OCI-LY1 (cell line): ENCODE measurements around the gene HNRNPA2B1.

Experiments
- CTCF ChIP-seq: fragments of 200-600 bp; sonication (generic), shearing (Covaris generic); IDR thresholded peaks from 2 replicates; pipeline ENCODE4 v1.5.1; 2017; ENCODE audit warnings: mild to moderate bottlenecking, antibody characterized with exemption, low read length, moderate library complexity, mixed read lengths
- EZH2 ChIP-seq: fragments of 200-600 bp; sonication (generic), shearing (Covaris generic); IDR thresholded peaks from 2 replicates; pipeline ENCODE4 v1.8.0; 2017; ENCODE audit warnings: borderline replicate concordance, mixed run types, mild to moderate bottlenecking, antibody characterized with exemption, low read length, moderate library complexity, mixed read lengths

DNA sequence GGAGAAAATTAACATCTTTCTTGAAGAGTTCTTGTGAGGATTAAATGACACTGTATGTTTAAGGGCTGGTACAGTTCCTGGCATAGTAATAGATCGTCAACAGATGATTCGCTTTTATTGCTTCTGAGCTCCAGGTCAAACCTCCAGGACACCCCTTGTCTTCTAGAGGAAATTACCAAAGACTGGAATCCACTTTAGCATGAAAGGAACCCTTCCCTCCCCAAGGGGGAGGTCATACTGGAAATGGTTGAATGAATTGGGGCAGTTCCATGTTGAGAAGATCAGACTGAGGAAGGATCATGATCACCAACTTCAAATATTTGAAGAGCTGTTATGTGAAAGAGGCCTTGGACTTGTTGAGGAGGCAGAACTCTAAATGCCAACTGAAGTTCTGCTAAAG is 39.6 kb downstream of the HNRNPA2B1 start:
- TF ChIP-seq CTCF (no peak), EZH2 (no peak)
